ENCODE measurements around the gene TUBA8.
"Not testable (repeated sequence)": the region's sequence is repeated elsewhere in the genome, so short reads cannot be mapped to it uniquely, and the experiment has no call there.

The TUBA8 gene

GRCh38 chr22:18077639-18078328, 32.8 kb upstream of the TUBA8 start, which contains the start of gene PEX26:
PEX26 (plus strand) TSS chr22:18077990; CDS start chr22:18078377, 387 bp downstream.
- peak; percentile 94 for DNase-seq (ENCODE audit: low read depth)

GRCh38 chr22:18078329-18079041, 32.1 kb upstream of the TUBA8 start:
- no peak for DNase-seq (ENCODE audit: low read depth)

GRCh38 chr22:18079706-18080233, 30.8 kb upstream of the TUBA8 start:
- no peak for DNase-seq (ENCODE audit: low read depth)

GRCh38 chr22:18081416-18081815, 29.2 kb upstream of the TUBA8 start:
- DNase-seq (ENCODE audit: low read depth) = no peak

- DNase-seq (ENCODE audit: low read depth) = no peak
These were observed 28.1 kb upstream of the TUBA8 start for GRCh38 chr22:18082467-18082866.

- DNase-seq (ENCODE audit: low read depth) = no peak
These were observed 27.2 kb upstream of the TUBA8 start for GRCh38 chr22:18083406-18083805.

- DNase-seq (ENCODE audit: low read depth) = no peak
These were observed 25.4 kb upstream of the TUBA8 start for GRCh38 chr22:18085188-18085587.

GRCh38 chr22:18087350-18087855, 23.2 kb upstream of the TUBA8 start:
- no peak for DNase-seq (ENCODE audit: low read depth)

- DNase-seq (ENCODE audit: low read depth) = no peak
These were observed 21.6 kb upstream of the TUBA8 start for GRCh38 chr22:18088825-18089568.

GRCh38 chr22:18090286-18090685, 20.3 kb upstream of the TUBA8 start:
- no peak for DNase-seq (ENCODE audit: low read depth)

- no peak for DNase-seq (ENCODE audit: low read depth)
These were observed 19.1 kb upstream of the TUBA8 start for GRCh38 chr22:18091478-18091877.

GRCh38 chr22:18091916-18092526, 18.6 kb upstream of the TUBA8 start:
- no peak for DNase-seq (ENCODE audit: low read depth)

- no peak for DNase-seq (ENCODE audit: low read depth)
These were observed 16.9 kb upstream of the TUBA8 start for GRCh38 chr22:18093661-18094060.

GRCh38 chr22:18095101-18095805, 15.4 kb upstream of the TUBA8 start:
- DNase-seq (ENCODE audit: low read depth) = no peak

- DNase-seq (ENCODE audit: low read depth) = no peak
These were observed 13.8 kb upstream of the TUBA8 start for GRCh38 chr22:18096823-18097222.

GRCh38 chr22:18100781-18101180, 9.8 kb upstream of the TUBA8 start:
- no peak for DNase-seq (ENCODE audit: low read depth)

- DNase-seq (ENCODE audit: low read depth) = no peak
These were observed 9.1 kb upstream of the TUBA8 start for GRCh38 chr22:18101536-18101935.

- no peak for DNase-seq (ENCODE audit: low read depth)
These were observed 6.9 kb upstream of the TUBA8 start for GRCh38 chr22:18103527-18104269.

GRCh38 chr22:18104566-18104965, 6.0 kb upstream of the TUBA8 start:
- no peak for DNase-seq (ENCODE audit: low read depth)

- DNase-seq (ENCODE audit: low read depth) = not testable (repeated sequence)
These were observed 4.6 kb upstream of the TUBA8 start for GRCh38 chr22:18105981-18106380.

All from activated T-cell treated with anti-CD3 and anti-CD28 coated beads for 24 hours (primary cell).